ENCODE results near the gene PAK4.
"Not testable (repeated sequence)": the region's sequence is repeated elsewhere in the genome, so short reads cannot be mapped to it uniquely, and the experiment has no call there.

Gene PAK4

GRCh38 chr19:39130337-39131254, 5.0 kb downstream of the PAK4 start:
- DNase-seq: no peak

- DNase-seq: no peak
Measured at GRCh38 chr19:39131255-39131755, 5.7 kb downstream of the PAK4 start.

GRCh38 chr19:39132344-39132969, 6.9 kb downstream of the PAK4 start:
- DNase-seq: no peak

GRCh38 chr19:39133431-39134270, 8.1 kb downstream of the PAK4 start:
- no peak for DNase-seq

GRCh38 chr19:39135701-39136100, 10.1 kb downstream of the PAK4 start:
- DNase-seq: no peak

GRCh38 chr19:39136225-39136940, 10.8 kb downstream of the PAK4 start:
- DNase-seq: no peak

GRCh38 chr19:39137131-39137530, 11.5 kb downstream of the PAK4 start:
- no peak for DNase-seq

GRCh38 chr19:39138221-39139211, 12.9 kb downstream of the PAK4 start:
- no peak for DNase-seq

GRCh38 chr19:39139305-39139874, 13.8 kb downstream of the PAK4 start:
- DNase-seq: no peak

- DNase-seq: no peak
Measured at GRCh38 chr19:39139971-39140453, 14.4 kb downstream of the PAK4 start.

GRCh38 chr19:39140594-39140993, 15.0 kb downstream of the PAK4 start:
- DNase-seq: no peak

- DNase-seq: no peak
Measured at GRCh38 chr19:39141929-39142328, 16.3 kb downstream of the PAK4 start.

GRCh38 chr19:39142630-39143029, 17.0 kb downstream of the PAK4 start:
- DNase-seq: no peak

GRCh38 chr19:39143757-39144289, 18.2 kb downstream of the PAK4 start:
- DNase-seq: not testable (repeated sequence)

GRCh38 chr19:39144290-39145071, 18.9 kb downstream of the PAK4 start:
- DNase-seq: no peak

- no peak for DNase-seq
Measured at GRCh38 chr19:39145180-39145953, 19.8 kb downstream of the PAK4 start.

GRCh38 chr19:39146091-39146490, 20.5 kb downstream of the PAK4 start:
- no peak for DNase-seq

GRCh38 chr19:39146686-39147450, 21.3 kb downstream of the PAK4 start:
- DNase-seq: no peak
